ENCODE results near the gene TUBG2.
"Not testable (repeated sequence)": the region's sequence is repeated elsewhere in the genome, so short reads cannot be mapped to it uniquely, and the experiment has no call there.

TUBG2 gene

GRCh38 chr17:42659079-42659931 is at the start of gene TUBG2:
Gene TUBG2 (plus strand): TSS chr17:42659284. CDS start chr17:42659504, 220 bp downstream.
- DNase-seq (ENCODE audit: low spot score) = peak; percentile 88

- DNase-seq (ENCODE audit: low spot score) = not testable (repeated sequence)
These were observed 49.0 kb upstream of the TUBG2 start for GRCh38 chr17:42609814-42610801.

DNA sequence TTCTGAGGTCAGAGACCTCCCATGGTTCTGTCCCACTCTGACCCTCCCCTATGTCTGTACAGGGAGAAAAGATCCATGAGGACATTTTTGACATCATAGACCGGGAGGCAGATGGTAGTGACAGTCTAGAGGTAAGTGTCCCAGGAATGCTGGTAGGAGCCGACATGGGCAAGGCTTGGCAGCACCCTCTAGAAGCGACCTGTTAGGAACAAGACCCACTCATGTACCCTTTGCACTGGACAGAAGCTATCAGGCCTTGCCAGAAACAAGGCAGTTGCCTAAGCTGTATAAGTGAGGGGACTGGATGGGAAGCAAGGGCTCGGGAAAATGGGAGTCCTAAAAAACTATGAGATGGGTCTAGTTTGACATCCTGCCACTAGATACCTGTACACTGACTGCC is 47.1 kb upstream of the TUBG2 start:
- no peak for DNase-seq (ENCODE audit: low spot score)

DNA sequence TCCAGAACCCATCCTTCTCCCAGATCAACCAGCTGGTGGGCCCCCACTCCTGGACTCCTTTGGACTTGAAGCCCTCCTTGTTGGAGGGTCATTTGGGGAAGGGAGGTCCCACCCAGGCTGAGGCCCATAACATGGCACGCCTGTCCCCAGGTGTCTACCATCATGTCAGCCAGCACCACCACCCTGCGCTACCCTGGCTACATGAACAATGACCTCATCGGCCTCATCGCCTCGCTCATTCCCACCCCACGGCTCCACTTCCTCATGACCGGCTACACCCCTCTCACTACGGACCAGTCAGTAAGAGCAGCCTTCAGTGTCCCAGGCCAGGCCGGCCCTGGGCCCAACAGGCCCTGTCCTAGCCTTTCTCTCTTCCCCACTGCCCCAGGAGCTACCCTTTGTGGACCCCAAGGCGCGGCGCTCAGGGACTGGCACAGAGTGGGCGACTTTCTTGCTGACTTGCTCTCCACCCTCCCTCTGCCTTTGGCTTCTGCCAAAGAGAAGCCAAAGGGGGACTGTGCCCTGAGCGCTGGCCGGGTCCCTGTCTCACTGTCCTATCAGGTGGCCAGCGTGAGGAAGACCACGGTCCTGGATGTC is 45.3 kb upstream of the TUBG2 start:
- DNase-seq (ENCODE audit: low spot score) = no peak

- DNase-seq (ENCODE audit: low spot score) = no peak
These were observed 41.1 kb upstream of the TUBG2 start for GRCh38 chr17:42617956-42618431.

DNA sequence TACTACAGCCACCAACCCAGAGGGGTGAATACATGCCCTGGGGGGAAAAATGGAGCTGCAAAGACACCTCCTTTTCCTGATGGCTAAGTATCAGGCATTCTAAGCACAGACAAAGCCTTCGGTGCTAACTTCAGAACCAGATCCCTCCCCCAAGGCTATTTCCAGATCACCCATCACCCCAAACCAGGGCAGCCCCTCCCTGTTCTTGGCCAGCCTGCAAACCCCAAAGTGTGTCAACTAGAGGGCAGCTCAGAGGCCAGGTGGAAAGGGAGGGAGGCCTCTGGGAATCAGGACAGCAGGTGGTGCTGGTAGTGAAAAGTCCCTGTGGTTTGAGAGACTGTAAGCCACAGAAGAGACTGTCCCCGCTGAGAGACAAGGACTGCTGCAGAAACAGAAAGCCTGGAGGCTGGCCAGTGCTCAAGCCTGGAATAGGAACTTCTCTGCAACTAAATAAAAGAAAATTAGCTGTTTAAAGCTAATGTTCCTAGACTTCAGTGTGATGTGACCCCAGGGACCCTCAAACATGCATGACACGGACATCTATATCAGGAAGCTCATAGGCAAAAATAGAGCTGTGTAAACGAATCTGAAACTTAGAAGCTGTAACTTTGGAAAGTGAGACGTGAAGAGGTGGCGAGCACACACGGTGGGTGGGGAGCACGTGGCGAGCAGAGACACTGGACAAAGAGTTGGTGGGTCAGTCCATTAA is 40.5 kb upstream of the TUBG2 start:
- peak; percentile 15 for DNase-seq (ENCODE audit: low spot score)

- DNase-seq (ENCODE audit: low spot score) = not testable (repeated sequence)
These were observed 37.1 kb upstream of the TUBG2 start for GRCh38 chr17:42621987-42622386.

GRCh38 chr17:42623271-42623670 is 35.8 kb upstream of the TUBG2 start:
- no peak for DNase-seq (ENCODE audit: low spot score)

DNA sequence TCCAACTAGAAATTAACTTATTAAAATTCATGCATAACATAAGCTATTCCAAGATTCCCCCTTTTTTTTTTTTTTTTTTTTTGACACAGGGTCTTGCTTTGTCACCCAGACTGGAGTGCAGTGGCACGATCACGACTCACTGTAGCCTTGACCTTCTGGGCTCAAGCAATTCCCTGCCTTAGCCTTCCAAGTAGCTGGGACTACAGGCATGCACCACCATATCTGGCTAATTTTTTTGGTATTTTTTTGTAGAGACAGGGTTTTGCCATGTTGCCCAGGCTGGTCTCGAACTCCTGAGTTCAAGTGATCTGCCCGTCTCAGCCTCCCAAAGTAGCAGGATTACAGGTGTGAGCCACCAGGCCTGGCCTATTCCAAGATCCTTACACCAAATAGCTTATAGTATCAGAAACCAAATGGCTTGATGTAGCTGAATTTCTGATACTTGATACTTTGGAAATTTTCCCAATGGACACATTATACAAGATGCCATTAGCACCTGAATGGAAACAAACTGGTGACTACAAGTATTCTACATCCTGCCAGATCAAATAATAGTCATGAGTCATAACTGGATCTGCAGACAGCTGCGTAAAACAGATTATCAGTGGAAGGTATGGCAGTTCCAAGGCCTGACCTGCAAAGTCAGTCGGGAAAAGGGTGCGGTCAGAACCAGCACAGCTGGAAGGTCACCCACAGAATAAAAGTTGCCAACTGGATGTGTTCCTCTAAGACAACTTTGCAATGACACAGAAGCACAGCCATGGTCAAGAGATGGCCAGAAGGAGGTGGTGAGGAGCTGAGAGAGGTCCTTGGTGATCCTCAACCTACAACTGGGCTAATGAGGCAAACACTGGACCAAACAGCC is 35.1 kb upstream of the TUBG2 start:
- no peak for DNase-seq (ENCODE audit: low spot score)

GRCh38 chr17:42627032-42627764 is 31.9 kb upstream of the TUBG2 start:
- not testable (repeated sequence) for DNase-seq (ENCODE audit: low spot score)

DNA sequence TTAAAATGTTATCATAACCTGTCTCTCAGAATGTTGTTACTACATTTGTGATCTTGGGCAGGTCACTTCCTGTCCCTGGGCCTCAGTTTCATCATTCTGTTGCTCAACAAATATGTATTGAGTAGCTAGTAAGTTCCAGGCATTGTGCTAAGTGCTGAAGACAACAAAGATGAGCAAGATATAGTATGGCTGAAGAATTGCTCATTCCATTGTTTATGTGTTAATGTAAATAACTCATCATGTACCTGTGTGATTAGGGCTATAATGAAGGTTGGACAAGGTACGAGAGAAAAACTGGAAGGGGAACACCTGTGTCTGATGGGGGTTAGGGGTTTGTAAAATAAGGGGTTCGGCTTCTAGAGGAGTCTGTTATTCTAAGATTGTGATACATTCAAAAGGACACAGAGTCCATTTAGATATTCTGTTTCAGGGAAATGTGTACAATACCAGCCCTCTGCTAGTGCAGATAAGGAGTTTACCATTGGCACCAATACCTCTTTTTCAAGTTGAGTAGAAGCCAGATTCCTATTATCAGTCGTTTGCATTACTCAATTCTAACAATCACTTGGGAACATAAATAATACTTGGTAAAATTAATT is 29.6 kb upstream of the TUBG2 start:
- DNase-seq (ENCODE audit: low spot score) = no peak

- no peak for DNase-seq (ENCODE audit: low spot score)
These were observed 26.1 kb upstream of the TUBG2 start for GRCh38 chr17:42632949-42633444.

GRCh38 chr17:42639525-42640113 is 19.5 kb upstream of the TUBG2 start:
- DNase-seq (ENCODE audit: low spot score) = no peak

DNA sequence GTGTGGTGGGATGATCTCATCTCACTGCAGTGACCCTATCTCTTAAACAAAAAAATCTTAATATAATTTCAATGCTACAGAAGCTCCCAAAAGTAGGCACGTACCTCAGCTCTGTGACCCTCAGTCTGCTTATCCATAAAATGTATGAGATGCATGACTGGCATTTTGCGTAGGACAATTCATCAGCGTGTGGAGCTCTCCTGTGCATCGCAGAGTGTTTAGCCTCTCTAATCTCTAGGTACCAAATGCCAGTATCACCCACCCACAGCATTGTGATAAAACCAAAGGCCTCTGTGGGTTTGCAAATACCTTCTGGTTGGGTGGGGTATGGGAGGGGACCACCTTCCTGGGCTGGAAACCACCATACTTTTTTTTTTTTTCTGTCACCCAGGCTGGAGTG is 19.0 kb upstream of the TUBG2 start:
- DNase-seq (ENCODE audit: low spot score) = no peak

DNA sequence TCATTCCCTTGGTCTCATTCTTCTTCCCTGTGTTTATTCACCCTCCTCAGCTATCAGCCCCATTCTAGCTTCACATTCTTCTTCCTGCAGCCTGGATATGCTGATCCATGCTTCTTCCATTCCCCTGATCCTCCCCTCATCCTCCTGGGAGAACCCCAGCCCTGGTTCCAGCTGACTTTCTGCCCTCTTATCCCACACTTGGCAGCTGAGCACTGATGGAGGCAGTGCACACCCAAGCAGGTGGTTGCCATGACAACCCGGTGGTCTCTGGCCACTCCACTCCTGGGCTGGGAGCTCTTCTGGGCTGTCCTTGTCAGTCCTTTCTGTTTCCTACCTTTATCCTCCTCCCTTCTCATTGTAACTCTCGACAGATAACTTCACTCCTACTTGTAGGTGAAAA is 16.7 kb upstream of the TUBG2 start:
- DNase-seq (ENCODE audit: low spot score) = no peak

DNA sequence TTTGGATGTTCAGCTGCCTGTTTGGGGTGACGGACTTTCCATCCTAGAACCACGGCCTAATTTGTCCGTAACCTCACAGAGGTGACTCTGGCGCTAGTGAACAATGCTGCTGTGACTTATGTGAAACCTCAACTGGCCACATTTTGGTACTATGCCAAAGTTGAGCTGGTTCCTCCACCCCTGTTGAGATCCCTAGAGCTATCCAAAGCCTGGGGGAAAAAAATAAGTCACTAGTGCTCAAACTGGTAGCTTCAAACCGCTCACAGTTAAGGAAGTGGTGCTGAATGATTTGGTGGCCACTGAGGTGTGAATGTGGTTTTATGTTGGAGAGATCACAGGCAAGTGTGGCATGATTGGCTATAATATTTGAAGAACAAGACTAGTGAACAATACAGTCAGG is 11.3 kb upstream of the TUBG2 start:
- no peak for DNase-seq (ENCODE audit: low spot score)

- no peak for DNase-seq (ENCODE audit: low spot score)
These were observed 7.7 kb upstream of the TUBG2 start for GRCh38 chr17:42651392-42651791.

DNA sequence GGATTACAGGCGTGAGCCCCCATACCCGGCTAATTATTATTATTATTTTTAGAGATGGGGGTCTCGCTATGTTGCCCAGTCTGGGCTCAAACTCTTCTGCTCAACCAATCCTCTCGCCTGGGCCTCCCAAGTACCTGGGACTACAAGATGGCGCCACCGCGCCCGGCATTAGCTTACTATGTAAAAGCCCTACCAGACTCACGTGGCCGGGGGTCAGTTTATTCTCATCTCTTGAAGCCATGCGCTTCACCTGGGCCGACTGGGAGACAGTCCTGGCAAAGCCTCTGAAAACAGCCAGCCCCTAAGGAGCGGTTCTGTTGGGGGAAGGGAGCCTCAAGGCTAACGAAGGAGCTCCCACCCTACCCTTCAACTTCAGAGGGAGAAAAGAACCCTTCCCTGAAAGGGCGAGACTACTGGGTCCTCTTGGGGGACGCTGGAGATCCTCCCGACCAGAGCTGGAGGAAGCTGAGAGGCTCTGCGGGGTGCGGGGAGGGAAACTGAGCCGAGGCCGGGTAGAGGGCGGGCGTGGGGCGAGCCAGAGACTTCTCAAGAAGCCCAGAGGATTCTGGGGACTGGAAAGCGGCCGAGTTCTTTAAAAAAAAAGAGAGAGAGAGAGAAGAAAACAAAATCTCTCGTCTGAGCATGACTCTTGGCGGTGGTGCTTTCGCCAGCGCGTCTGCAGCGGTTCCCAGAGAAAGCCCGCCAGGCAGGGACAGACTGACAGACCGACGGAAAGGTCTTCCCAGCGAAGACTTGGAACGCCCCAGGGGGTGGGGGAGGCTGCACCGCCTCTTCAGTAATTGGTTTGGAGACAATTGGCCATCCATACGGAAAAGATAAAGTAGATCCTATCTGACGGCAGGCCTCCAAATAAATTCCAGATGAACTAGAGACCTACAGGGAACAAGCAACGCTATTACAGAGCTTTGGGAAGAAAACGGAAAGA is 5.6 kb upstream of the TUBG2 start:
- peak; percentile 51 for DNase-seq (ENCODE audit: low spot score)
